HCT116 (cell line): ENCODE data around the gene NGFR. TPM values are rescaled to one million over a fixed set of nuclear protein-coding genes. Genes with fewer than 3 reads are reported as not detected.

Source experiments
- EGR1 ChIP-seq: IDR thresholded peaks from 2 replicates; pipeline ENCODE4 v1.6.1; 2012; ENCODE audit warnings: low read depth
- JUND ChIP-seq: IDR thresholded peaks from 2 replicates; pipeline ENCODE4 v1.6.1; 2012
- RAD21 ChIP-seq: IDR thresholded peaks from 2 replicates; pipeline ENCODE4 v1.6.1; 2012; ENCODE audit warnings: low read depth, mild to moderate bottlenecking
- YY1 ChIP-seq: IDR thresholded peaks from 2 replicates; pipeline ENCODE4 v1.6.1; 2011; ENCODE audit warnings: low read length, low read depth, moderate library complexity, mild to moderate bottlenecking; ENCODE audit not compliant: insufficient replicate concordance; ENCODE audit errors: extremely low read depth
- ZBTB33 ChIP-seq: IDR thresholded peaks from 2 replicates; pipeline ENCODE4 v1.6.1; 2011; ENCODE audit warnings: mild to moderate bottlenecking, low read length, moderate library complexity; ENCODE audit not compliant: insufficient replicate concordance; ENCODE audit errors: extremely low read depth
- ZFX ChIP-seq: fragments of 450-650 bp; IDR thresholded peaks from 2 replicates; pipeline ENCODE4 v1.6.1; 2017
- ZNF274 ChIP-seq: fragments of 200-500 bp; sonication (Bioruptor generic); IDR thresholded peaks from 2 replicates; pipeline ENCODE4 v1.6.1; 2014; ENCODE audit warnings: mild to moderate bottlenecking, low read depth, low read length, inconsistent platforms
- total RNA-seq: library from RNA; stranded (reverse); gene quantifications from one replicate; pipeline ENCODE4 v1.2.1, GENCODE V29; 2021; ENCODE audit not compliant: unreplicated experiment
- TF ChIP-seq, protein P1 (sequence below), 3 experiments: fragments of 200-600 bp in 1 of 3; sonication (generic) in 1 of 3; IDR thresholded peaks in 2 of 3; conservative IDR thresholded peaks in 1 of 3; 2 replicates each; pipeline ENCODE4 v1.5.1; 2012 to 2017; ENCODE audit warnings: low read depth in 2 of 3, low read length in 2 of 3, antibody characterized with exemption in 1 of 3, borderline replicate concordance in 1 of 3, control low read depth in 1 of 3, mild to moderate bottlenecking in 1 of 3, mixed read lengths in 1 of 3, mixed run types in 1 of 3, moderate library complexity in 1 of 3; ENCODE audit not compliant: insufficient read depth in 1 of 3

Gene NGFR
- total RNA-seq, 1 experiment from 2014 or later, result 6.1 TPM

- no peak for TF ChIP-seq ZBTB33
- no peak for TF ChIP-seq YY1
- TF ChIP-seq, protein P1, sequence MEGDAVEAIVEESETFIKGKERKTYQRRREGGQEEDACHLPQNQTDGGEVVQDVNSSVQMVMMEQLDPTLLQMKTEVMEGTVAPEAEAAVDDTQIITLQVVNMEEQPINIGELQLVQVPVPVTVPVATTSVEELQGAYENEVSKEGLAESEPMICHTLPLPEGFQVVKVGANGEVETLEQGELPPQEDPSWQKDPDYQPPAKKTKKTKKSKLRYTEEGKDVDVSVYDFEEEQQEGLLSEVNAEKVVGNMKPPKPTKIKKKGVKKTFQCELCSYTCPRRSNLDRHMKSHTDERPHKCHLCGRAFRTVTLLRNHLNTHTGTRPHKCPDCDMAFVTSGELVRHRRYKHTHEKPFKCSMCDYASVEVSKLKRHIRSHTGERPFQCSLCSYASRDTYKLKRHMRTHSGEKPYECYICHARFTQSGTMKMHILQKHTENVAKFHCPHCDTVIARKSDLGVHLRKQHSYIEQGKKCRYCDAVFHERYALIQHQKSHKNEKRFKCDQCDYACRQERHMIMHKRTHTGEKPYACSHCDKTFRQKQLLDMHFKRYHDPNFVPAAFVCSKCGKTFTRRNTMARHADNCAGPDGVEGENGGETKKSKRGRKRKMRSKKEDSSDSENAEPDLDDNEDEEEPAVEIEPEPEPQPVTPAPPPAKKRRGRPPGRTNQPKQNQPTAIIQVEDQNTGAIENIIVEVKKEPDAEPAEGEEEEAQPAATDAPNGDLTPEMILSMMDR (IDR thresholded peaks at IDR 0.05 in 2 of 3, conservative IDR thresholded peaks at IDR 0.05 in 1 of 3; ENCODE audit: borderline replicate concordance in 1 of 3, insufficient read depth in 1 of 3, low read depth in 2 of 3, low read length in 2 of 3), result no peak
- TF ChIP-seq ZFX, result no peak
- no peak for TF ChIP-seq RAD21
- no peak for TF ChIP-seq EGR1
- TF ChIP-seq ZNF274, result no peak
- no peak for TF ChIP-seq JUND
Measured at GRCh38 chr17:49525831-49526741, 31.0 kb downstream of the NGFR start (continued).
